NT2/D1 (cell line): ENCODE results near the gene RFC5.

ENCODE experiments used
- SUZ12 ChIP-seq: IDR thresholded peaks from 2 replicates; pipeline ENCODE4 v1.6.1; 2011; ENCODE audit not compliant: insufficient read length, insufficient read depth; ENCODE audit errors: extremely low read depth
- YY1 ChIP-seq: IDR thresholded peaks from 2 replicates; pipeline ENCODE4 v1.6.1; 2011; ENCODE audit not compliant: insufficient read length, insufficient read depth
- ZNF274 ChIP-seq: IDR thresholded peaks from 2 replicates; pipeline ENCODE4 v1.6.1; 2011; ENCODE audit warnings: mild to moderate bottlenecking, low read depth, low read length

DNA sequence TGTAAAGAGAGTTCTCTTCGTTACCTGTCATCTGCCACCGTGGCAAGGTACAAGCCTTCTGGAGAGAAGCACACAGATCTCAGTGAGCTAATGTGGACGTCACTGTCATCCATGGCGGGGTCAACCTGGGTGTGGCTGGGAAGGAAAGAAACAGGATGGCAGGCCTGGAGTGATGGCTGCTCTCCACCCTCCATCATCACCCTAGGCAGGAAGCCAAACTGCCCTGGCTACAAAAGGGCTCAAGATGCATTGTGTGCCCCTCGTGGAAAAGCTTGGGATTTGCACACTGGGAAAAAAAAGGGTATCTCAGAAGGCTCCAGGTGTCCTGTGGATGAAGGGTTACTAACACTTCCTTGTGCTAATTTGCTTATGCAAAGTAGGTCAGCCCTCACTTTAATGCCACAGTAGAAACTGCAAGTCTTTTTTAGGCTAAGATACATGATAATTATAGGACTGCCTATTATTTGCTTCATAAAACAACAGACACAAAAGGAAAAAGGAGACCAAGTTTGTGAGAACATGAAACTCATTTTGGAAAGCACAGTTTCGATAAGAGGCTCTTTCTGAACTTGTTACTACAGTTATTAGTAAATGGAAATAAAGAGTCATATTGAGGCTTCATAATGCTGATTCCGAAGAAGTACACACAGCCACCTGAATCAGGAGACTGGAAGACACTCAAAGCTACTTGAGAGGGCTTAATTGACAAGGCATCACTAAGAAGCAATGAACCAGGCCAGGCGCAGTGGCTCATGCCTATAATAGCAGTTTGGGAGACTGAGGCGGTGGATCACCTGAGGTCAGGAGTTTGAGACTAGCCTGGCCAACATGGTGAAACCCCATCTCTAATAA is 18.9 kb downstream of the RFC5 start:
- TF ChIP-seq ZNF274 (no peak), YY1 (no peak), SUZ12 (no peak)
